ENCODE measurements around the gene ATP4B. TPM values are rescaled to one million over a fixed set of nuclear protein-coding genes. Genes with fewer than 3 reads are reported as not detected.

Gene ATP4B
- total RNA-seq, 2 donors from 2014 or later: not detected

GRCh38 chr13:113659337-113659736, 1.3 kb upstream of the ATP4B start:
- no peak for TF ChIP-seq CTCF (IDR thresholded peaks at IDR 0.05)
- no peaks in the 10 kb centered on the region for H3K4me1 ChIP-seq
- no peaks in the 10 kb centered on the region for H3K36me3 ChIP-seq
- H3K4me3 ChIP-seq: no peak overlapping the region
- H3K9me3 ChIP-seq: peaks cover 0 to 19% of the 10 kb centered on the region in 2 donors
- DNase-seq (ENCODE audit: low spot score): no peak
- H3K27me3 ChIP-seq: no peaks in the 10 kb centered on the region
- no peak overlapping the region for H3K27ac ChIP-seq

DNA sequence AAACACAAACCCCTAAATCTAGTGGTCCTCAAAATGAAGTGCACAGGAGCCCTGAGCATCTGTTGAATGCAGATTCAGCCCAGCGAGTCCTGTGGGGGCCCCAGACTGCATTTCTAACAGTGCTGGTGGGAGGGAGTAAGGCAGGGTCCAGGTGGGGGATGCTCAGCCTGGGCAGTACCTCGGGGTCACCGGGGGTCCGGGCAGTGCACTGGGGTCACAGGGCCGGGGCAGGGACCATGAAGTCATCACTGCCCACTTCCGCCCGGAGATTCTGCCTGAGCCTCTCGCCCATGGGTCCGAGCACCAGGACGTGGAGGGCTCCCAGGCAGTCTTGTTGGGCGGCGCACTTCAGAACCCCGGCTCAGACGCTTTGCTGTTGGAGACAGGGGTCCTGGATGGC, 838 bp upstream of the ATP4B start:
- H3K4me1 ChIP-seq: no peaks in the 10 kb centered on the region
- TF ChIP-seq CTCF (IDR thresholded peaks at IDR 0.05): no peak
- H3K4me3 ChIP-seq: no peak overlapping the region
- H3K36me3 ChIP-seq: no peaks in the 10 kb centered on the region
- DNase-seq (ENCODE audit: low spot score): no peak
- H3K9me3 ChIP-seq: peaks cover 0 to 19% of the 10 kb centered on the region in 2 donors
- no peak overlapping the region for H3K27ac ChIP-seq
- H3K27me3 ChIP-seq: no peaks in the 10 kb centered on the region

DNA sequence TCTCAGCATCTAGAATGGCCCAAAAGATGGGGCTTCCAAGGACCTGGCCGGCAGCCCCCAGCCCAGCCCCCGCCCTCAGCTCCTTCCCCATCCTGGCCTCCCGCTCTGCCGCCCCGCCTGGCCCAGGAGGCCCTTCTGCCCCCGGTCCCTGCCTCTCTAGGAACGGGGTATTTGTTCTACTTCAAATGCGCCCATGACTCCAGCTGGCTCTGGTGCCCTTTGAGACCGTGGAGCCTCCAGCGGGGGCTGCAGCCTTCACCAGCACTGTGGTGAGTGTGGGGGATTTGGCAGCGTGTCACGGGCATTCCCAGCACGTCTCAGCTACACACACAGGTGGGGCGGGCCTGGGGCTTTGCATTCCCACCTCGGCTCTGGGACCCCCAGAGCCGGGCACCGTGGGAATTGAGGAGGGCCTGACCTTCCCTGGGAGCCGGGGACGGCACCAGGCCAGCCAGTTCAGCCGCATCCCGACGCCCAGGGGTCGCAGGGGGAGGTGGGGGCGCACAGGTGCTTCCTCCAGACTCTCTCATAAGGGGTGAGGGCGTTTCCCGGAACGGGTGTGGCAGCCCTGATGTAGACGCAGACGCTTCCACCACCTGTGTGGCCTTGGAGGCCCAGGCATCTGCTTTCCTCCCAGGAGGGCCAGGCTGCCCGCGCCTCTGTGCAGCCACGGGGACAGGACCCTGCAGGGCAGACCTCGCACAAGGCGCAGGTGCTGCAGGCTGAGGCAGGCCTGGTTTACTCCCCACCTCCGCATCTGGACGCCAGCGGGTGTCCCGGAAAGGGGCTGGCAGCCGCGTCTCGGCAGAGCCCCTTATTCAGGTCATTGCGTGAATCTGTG, 947 bp downstream of the ATP4B start:
- H3K4me3 ChIP-seq: no peak overlapping the region
- H3K36me3 ChIP-seq: no peaks in the 10 kb centered on the region
- H3K27ac ChIP-seq: no peak overlapping the region
- H3K4me1 ChIP-seq: no peaks in the 10 kb centered on the region
- DNase-seq (ENCODE audit: low spot score): no peak
- H3K9me3 ChIP-seq: peaks cover 0 to 16% of the 10 kb centered on the region in 2 donors
- no peak for TF ChIP-seq CTCF (IDR thresholded peaks at IDR 0.05)
- H3K27me3 ChIP-seq: no peaks in the 10 kb centered on the region

GRCh38 chr13:113656003-113656588, 1.9 kb downstream of the ATP4B start:
- H3K9me3 ChIP-seq: peaks cover 0 to 7% of the 10 kb centered on the region in 2 donors
- TF ChIP-seq CTCF (IDR thresholded peaks at IDR 0.05): no peak
- H3K27ac ChIP-seq: no peak overlapping the region
- no peaks in the 10 kb centered on the region for H3K4me1 ChIP-seq
- H3K4me3 ChIP-seq: no peak overlapping the region
- no peaks in the 10 kb centered on the region for H3K27me3 ChIP-seq
- no peaks in the 10 kb centered on the region for H3K36me3 ChIP-seq
- DNase-seq (ENCODE audit: low spot score): no peak

- DNase-seq (ENCODE audit: low spot score): no peak
- H3K36me3 ChIP-seq: no peaks in the 10 kb centered on the region
These were observed 2.5 kb downstream of the ATP4B start for GRCh38 chr13:113655346-113656002.

More at GRCh38 chr13:113655346-113656002, 2.5 kb downstream of the ATP4B start:
- Histone ChIP-seq H3K27ac (no peak overlapping the region), H3K4me3 (no peak overlapping the region), H3K27me3 (no peaks in the 10 kb centered on the region), H3K9me3 (peaks cover 0 to under 1% of the 10 kb centered on the region in 2 donors), H3K4me1 (no peaks in the 10 kb centered on the region)
- TF ChIP-seq CTCF (IDR thresholded peaks at IDR 0.05): no peak

Data from right atrium auricular region (tissue), 2 donors.